Left lung (tissue), 10 donors: ENCODE data around the gene BEND5. TPM values are rescaled to one million over a fixed set of nuclear protein-coding genes. Genes with fewer than 3 reads are reported as not detected.

Experiments used
- ATAC-seq: fragments of 200-7000 bp; cut with Tn5 transposase; one replicate; pipeline ENCODE4 v1.9.1; 2020; ENCODE audit warnings: moderate library complexity
- DNase-seq, 4 donors: peaks; one replicate each; pipeline ENCODE4 v3.0.0-alpha.2; 2013 to 2020
- H3K27ac ChIP-seq, 2 donors: fragments of 200-600 bp; sonication (generic) in 1 of 2; one replicate each; pipeline versions ENCODE4 v1.5.0 to v1.8.0; 2020 to 2021
- H3K27me3 ChIP-seq, 2 donors: fragments of 200-600 bp; sonication (generic) in 1 of 2; one replicate each; pipeline versions ENCODE4 v1.5.0 to v1.8.0; 2020 to 2021
- H3K36me3 ChIP-seq, 2 donors: fragments of 200-600 bp; sonication (generic) in 1 of 2; one replicate each; pipeline versions ENCODE4 v1.5.0 to v1.8.0; 2020 to 2021
- H3K4me1 ChIP-seq, 2 donors: fragments of 200-600 bp; one replicate each; pipeline ENCODE4 v1.8.0; 2021
- H3K4me3 ChIP-seq, 2 donors: fragments of 200-600 bp; sonication (generic) in 1 of 2; one replicate each; pipeline versions ENCODE4 v1.5.0 to v1.8.0; 2020 to 2021; ENCODE audit warnings: mild to moderate bottlenecking in 1 of 2
- H3K9me3 ChIP-seq, 2 donors: fragments of 200-600 bp; sonication (generic) in 1 of 2; one replicate each; pipeline versions ENCODE4 v1.5.0 to v1.8.0; 2020 to 2021
- intact Hi-C, 2 donors: fragments of 100-400 bp; cut with DNase I; formaldehyde crosslinking; loops; one replicate each; pipeline versions ENCODE4 v1.11.2 to v1.14.2; 2022
- polyA plus RNA-seq, 6 donors: library from polyadenylated mRNA; unstranded; fragments of 120-200 nt; gene quantifications; one replicate each; pipeline ENCODE4 v1.2.1, GENCODE V29; 2013; ENCODE audit not compliant: insufficient read length in 6 of 6
- total RNA-seq, 2 donors: library from RNA; stranded (reverse); fragmentation: NEBNext Ultra II Directional; extraction: Animal tissue kit (Norgen Biotek cat#: 25700); gene quantifications; one replicate each; pipeline ENCODE4 v1.2.1, GENCODE V29; 2021
- TF ChIP-seq, protein P1 (sequence below), 2 donors: fragments of 200-600 bp; sonication (generic) in 1 of 2; IDR thresholded peaks; one replicate each; pipeline versions ENCODE4 v1.5.0 to v1.8.0; 2021; ENCODE audit warnings: antibody characterized with exemption in 2 of 2
- donor health status: DM: no; HTN: yes; CAD: no.
- donor health status: DM: no; HTN: no; CAD: no.

BEND5 gene
- total and polyA plus RNA-seq, 8 donors: 2.2 to 41.2 (median 33.8) TPM

DNA sequence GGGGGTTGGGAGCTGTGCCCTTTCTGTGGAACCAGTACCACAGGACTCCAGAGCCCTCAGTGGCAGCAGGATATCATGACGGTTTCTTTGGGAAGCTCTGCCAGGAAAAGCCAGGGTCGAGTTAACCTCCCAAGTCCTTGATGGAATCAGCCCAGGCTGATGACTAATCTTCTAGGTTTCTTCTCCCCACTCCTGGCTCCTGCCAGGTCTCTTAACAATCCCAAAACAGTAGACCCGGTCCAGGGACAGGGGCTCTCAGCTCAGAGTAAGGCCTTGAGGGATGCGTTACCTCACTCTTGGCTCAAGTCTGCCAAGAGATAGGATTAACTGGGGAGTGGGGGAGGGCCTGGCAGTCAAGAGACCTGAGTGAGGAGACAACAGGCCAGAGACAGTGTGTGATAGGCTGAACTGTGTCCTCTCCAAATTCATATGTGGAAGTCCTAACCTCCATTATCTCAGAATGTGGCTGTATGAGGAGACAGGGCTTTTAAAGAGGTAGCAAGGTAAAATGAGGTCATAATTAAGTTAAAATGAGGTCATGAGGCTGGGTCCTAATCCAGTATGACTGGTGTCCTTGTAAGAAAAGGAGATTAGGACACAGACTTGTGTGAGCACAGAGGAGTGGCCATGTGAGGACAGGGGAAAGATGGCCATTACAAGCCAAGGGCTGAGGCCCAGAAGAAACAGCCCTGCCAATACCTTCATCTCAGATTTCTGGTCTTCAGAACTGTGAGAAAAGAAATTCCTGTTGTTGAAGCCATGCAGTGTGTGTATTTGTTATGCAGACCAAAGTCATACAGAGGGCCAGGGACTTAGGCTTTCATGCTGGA is 95.0 kb downstream of the BEND5 start:
- ATAC-seq: no peak
- H3K27ac ChIP-seq: no peak overlapping the region
- DNase-seq: no peak

DNA sequence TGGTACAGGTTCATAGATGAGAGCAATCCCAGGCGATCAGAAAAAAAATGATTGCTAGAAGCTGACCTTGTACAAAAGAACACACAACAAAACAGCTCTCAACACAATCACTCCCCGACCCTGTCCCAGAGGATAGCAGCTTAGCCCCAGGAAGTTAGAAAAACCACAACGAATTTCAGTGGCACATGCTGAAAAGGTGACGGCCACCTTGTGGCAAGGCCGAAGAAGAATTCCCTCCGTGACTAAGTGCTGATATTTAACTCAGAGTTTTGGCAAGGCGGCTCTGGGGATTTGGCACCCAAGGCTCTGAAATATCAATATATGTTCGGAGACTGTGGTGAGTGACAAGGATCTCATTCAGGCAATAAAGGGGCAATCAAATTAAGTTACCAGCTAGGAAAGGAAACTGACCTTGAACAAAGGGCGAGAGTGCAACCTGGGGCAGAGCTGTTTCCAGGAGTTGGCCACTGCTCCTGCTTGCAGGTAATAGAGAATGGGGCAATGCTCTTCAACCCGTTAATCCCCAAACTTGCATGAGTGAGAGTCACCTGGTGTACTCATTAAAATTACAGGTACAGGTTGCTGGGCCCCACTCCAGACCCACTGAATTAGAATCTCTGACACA is 96.2 kb downstream of the BEND5 start:
- Histone ChIP-seq H3K4me1 (no peaks in the 10 kb centered on the region), H3K36me3 (no peaks in the 10 kb centered on the region), H3K4me3 (no peak overlapping the region), H3K27me3 (no peaks in the 10 kb centered on the region), H3K9me3 (no peaks in the 10 kb centered on the region), H3K27ac (no peak overlapping the region)
- TF ChIP-seq, protein P1, sequence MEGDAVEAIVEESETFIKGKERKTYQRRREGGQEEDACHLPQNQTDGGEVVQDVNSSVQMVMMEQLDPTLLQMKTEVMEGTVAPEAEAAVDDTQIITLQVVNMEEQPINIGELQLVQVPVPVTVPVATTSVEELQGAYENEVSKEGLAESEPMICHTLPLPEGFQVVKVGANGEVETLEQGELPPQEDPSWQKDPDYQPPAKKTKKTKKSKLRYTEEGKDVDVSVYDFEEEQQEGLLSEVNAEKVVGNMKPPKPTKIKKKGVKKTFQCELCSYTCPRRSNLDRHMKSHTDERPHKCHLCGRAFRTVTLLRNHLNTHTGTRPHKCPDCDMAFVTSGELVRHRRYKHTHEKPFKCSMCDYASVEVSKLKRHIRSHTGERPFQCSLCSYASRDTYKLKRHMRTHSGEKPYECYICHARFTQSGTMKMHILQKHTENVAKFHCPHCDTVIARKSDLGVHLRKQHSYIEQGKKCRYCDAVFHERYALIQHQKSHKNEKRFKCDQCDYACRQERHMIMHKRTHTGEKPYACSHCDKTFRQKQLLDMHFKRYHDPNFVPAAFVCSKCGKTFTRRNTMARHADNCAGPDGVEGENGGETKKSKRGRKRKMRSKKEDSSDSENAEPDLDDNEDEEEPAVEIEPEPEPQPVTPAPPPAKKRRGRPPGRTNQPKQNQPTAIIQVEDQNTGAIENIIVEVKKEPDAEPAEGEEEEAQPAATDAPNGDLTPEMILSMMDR (IDR thresholded peaks at IDR 0.05): no peak
- intact Hi-C loops: no loop called here
- ATAC-seq (no peak), DNase-seq (no peak)

More for the DNA sequence above, 95.0 kb downstream of the BEND5 start:
- TF ChIP-seq, protein P1 (IDR thresholded peaks at IDR 0.05): no peak
- Histone ChIP-seq H3K36me3 (no peaks in the 10 kb centered on the region), H3K9me3 (no peaks in the 10 kb centered on the region), H3K4me3 (no peak overlapping the region), H3K27me3 (no peaks in the 10 kb centered on the region), H3K4me1 (no peaks in the 10 kb centered on the region)
- intact Hi-C loops: no loop called here

DNA sequence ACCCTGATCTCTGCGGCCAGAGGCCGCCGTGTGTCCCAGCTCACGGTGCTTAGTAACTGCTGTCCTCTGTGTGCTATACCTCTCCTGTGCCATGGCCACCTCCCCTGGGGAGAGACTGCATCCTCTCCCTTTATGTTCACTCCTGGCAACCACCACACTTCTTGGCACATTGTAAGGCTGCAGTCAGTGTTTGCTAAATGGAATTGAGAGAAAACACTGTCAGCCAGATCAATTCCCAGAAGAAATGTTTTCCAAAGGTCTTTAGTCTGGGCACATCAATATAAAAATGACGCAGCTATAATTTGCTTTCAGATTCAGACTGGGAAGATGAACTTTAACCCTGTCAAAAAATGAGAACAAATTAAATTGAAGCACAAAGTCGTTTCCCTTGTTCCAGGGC is 96.8 kb downstream of the BEND5 start:
- Histone ChIP-seq H3K4me3 (no peak overlapping the region), H3K27ac (no peak overlapping the region), H3K4me1 (no peaks in the 10 kb centered on the region), H3K36me3 (no peaks in the 10 kb centered on the region), H3K9me3 (no peaks in the 10 kb centered on the region), H3K27me3 (no peaks in the 10 kb centered on the region)
- no peak for DNase-seq
- intact Hi-C loops: no loop called here
- TF ChIP-seq, protein P1 (IDR thresholded peaks at IDR 0.05): no peak
- no peak for ATAC-seq

DNA sequence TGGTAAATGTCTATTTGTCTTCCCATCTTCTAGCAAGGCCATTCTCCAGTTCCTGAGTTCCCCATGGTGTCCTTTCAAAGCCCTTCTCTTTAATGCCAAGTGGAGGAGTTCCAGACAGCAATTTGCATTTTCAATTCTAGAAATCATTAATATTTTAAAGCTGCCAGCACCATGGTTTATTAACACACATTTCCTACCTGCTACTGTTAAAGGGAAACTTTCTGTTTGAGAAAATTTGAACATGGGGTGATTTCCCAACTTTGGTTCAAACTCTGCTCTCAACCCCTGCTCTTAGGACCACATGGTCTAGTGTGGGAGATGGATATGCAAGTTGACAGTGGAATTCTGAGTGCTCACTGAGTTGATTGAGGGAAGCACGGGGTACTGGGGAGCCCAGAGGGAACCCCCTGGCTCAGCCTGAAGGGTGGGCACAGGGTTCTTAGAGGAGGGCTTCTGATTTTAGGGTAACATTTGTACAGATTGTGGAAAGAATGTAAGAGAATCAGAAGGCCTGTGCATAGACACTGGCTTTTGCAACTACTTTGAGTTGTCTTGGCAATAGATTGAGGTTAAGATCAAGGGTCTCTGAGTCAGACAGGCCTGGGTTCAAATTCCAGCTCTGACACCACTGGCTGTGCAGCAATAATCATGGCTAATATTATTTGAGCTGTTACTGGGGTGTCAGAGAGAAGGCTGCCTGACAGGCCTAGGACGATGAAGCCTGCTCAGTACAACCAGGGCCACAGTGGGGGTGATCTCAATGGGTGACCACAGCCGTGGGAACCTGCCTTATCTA is 97.8 kb downstream of the BEND5 start:
- TF ChIP-seq, protein P1 (IDR thresholded peaks at IDR 0.05): no peak
- no peak for ATAC-seq
- Histone ChIP-seq H3K27ac (no peak overlapping the region), H3K4me3 (no peak overlapping the region), H3K36me3 (no peaks in the 10 kb centered on the region), H3K9me3 (no peaks in the 10 kb centered on the region), H3K27me3 (no peaks in the 10 kb centered on the region), H3K4me1 (no peaks in the 10 kb centered on the region)
- intact Hi-C loops: no loop called here
- DNase-seq: no peak
